ENCODE data around the gene TBX21.
A peak's percentile ranks its signal among the peaks of the same experiment; 100 is the strongest.

TBX21 gene

GRCh38 chr17:47696717-47697642 lies 36.1 kb upstream of the TBX21 start:
- H3K9me3 ChIP-seq (ENCODE audit: severe bottlenecking): no peaks in the 10 kb centered on the region
- peaks cover 16% of the 10 kb centered on the region for H3K36me3 ChIP-seq
- no peaks in the 10 kb centered on the region for H3K27me3 ChIP-seq (ENCODE audit: insufficient read depth, low read depth, severe bottlenecking)
- no peak overlapping the region for H3K4me3 ChIP-seq (ENCODE audit: low read depth, low read length)
- no peak for DNase-seq
- no peak overlapping the region for H3K27ac ChIP-seq
- no peak for TF ChIP-seq CTCF (IDR thresholded peaks at IDR 0.05; ENCODE audit: low read depth, low read length)

GRCh38 chr17:47697906-47698711 lies 34.9 kb upstream of the TBX21 start:
- no peak for TF ChIP-seq CTCF (IDR thresholded peaks at IDR 0.05; ENCODE audit: low read depth, low read length)
- H3K4me3 ChIP-seq (ENCODE audit: low read depth, low read length): no peak overlapping the region
- DNase-seq: no peak
- no peaks in the 10 kb centered on the region for H3K9me3 ChIP-seq (ENCODE audit: severe bottlenecking)
- no peaks in the 10 kb centered on the region for H3K27me3 ChIP-seq (ENCODE audit: insufficient read depth, low read depth, severe bottlenecking)
- H3K27ac ChIP-seq: no peak overlapping the region
- H3K36me3 ChIP-seq: peaks cover 16% of the 10 kb centered on the region

- no peaks in the 10 kb centered on the region for H3K27me3 ChIP-seq (ENCODE audit: insufficient read depth, low read depth, severe bottlenecking)
- TF ChIP-seq CTCF (IDR thresholded peaks at IDR 0.05; ENCODE audit: low read depth, low read length): peak; percentile 78
- peak; percentile 83 for DNase-seq
- peaks cover 19% of the 10 kb centered on the region for H3K36me3 ChIP-seq
- H3K27ac ChIP-seq: no peak overlapping the region
- H3K9me3 ChIP-seq (ENCODE audit: severe bottlenecking): no peaks in the 10 kb centered on the region
- H3K4me3 ChIP-seq (ENCODE audit: low read depth, low read length): no peak overlapping the region
These were observed 34.1 kb upstream of the TBX21 start for GRCh38 chr17:47698749-47699535.

GRCh38 chr17:47699536-47699840 lies 33.5 kb upstream of the TBX21 start:
- Histone ChIP-seq H3K36me3 (peaks cover 20% of the 10 kb centered on the region), H3K27ac (no peak overlapping the region), H3K27me3 (ENCODE audit: insufficient read depth, low read depth, severe bottlenecking) (no peaks in the 10 kb centered on the region), H3K4me3 (ENCODE audit: low read depth, low read length) (no peak overlapping the region), H3K9me3 (ENCODE audit: severe bottlenecking) (no peaks in the 10 kb centered on the region)
- no peak for DNase-seq
- TF ChIP-seq CTCF (IDR thresholded peaks at IDR 0.05; ENCODE audit: low read depth, low read length): no peak

DNA sequence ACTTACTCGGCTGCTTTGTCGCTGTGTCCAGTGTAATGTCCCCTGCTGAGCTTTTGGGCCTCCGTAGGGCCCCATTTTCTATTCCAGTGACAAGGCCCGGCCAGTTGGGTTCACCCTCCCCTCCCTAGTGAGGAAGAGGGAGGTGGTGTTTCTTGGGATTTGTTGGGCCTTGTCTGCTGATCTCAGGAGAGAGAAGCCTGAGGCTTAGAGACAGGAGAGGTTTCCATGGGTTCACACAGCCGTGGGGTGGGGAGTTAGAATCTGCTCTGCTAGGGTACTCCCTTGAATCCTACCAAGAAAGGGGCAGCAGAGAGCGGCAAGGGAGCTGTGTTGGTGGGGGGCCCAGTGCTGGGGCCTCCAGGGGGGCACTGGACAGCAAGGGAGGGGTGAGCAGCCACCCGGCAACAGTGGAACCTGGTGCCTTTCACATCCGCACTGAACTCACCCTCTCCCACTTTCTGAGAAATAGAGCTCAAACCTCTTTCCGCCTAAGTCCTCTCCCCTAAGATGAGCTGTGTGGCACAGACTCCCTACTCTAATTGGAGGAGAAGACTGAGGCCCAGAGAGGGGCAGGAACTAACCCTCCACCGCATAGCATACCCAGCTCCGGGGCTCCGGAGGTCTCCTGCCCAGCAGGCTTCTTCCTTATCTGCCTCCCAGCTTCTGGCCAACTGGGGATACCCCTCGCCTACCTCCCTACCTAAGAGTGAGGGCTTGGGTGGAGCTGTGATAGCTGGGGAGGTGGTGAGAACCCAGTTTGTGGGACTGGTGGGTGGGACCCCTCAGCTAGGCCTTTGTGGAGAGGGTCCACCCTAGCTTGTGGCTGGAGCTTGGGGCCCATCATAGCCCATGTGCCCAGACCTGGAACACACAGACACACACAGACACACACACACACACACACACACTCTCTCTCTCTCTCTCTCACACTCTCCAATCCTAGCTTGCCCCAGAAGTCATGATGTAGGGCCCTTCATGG lies 32.3 kb upstream of the TBX21 start:
- peaks cover 23% of the 10 kb centered on the region for H3K36me3 ChIP-seq
- H3K27ac ChIP-seq: peak overlapping the region; percentile 29; the same call in 1 of the 2 replicates
- H3K9me3 ChIP-seq (ENCODE audit: severe bottlenecking): no peaks in the 10 kb centered on the region
- no peaks in the 10 kb centered on the region for H3K27me3 ChIP-seq (ENCODE audit: insufficient read depth, low read depth, severe bottlenecking)
- no peak overlapping the region for H3K4me3 ChIP-seq (ENCODE audit: low read depth, low read length)
- DNase-seq: no peak
- no peak for TF ChIP-seq CTCF (IDR thresholded peaks at IDR 0.05; ENCODE audit: low read depth, low read length)

Data from WERI-Rb-1 (cell line).